Retinal pigment epithelial cell (primary cell): ENCODE measurements around the gene MEGF6.

Experiments
- DNase-seq: peaks from one replicate; pipeline ENCODE4 v3.0.0-alpha.2; 2010; ENCODE audit warnings: low read depth
- H3K4me3 ChIP-seq: 2 replicates; pipeline ENCODE4 v1.5.1; 2011; ENCODE audit warnings: mild to moderate bottlenecking, low read length, control low read depth, moderate library complexity
- CTCF ChIP-seq: conservative IDR thresholded peaks from 2 replicates; pipeline ENCODE4 v1.5.1; 2011; ENCODE audit warnings: low read depth, low read length, control low read depth, inconsistent platforms

Gene MEGF6

GRCh38 chr1:3442901-3443300 is 168.4 kb downstream of the MEGF6 start:
- no peak for TF ChIP-seq CTCF

GRCh38 chr1:3442331-3442730 is 169.0 kb downstream of the MEGF6 start:
- H3K4me3 ChIP-seq = no peak overlapping the region
- DNase-seq = no peak
- TF ChIP-seq CTCF = no peak

More at GRCh38 chr1:3442901-3443300, 168.4 kb downstream of the MEGF6 start:
- DNase-seq = no peak
- H3K4me3 ChIP-seq = no peak overlapping the region

- H3K4me3 ChIP-seq = no peak overlapping the region
- DNase-seq = no peak
- TF ChIP-seq CTCF = no peak
These were observed 169.4 kb downstream of the MEGF6 start for GRCh38 chr1:3441880-3442279.

- no peak overlapping the region for H3K4me3 ChIP-seq
- DNase-seq = no peak
- no peak for TF ChIP-seq CTCF
These were observed 169.9 kb downstream of the MEGF6 start for GRCh38 chr1:3441410-3441847.

- no peak overlapping the region for H3K4me3 ChIP-seq
- TF ChIP-seq CTCF = no peak
- DNase-seq = no peak
These were observed 170.4 kb downstream of the MEGF6 start for GRCh38 chr1:3440711-3441409.

- no peak overlapping the region for H3K4me3 ChIP-seq
- TF ChIP-seq CTCF = no peak
- DNase-seq = no peak
These were observed 171.0 kb downstream of the MEGF6 start for GRCh38 chr1:3440300-3440681.
